Measurements from ENCODE around the gene ZGPAT. TPM values are rescaled to one million over a fixed set of nuclear protein-coding genes. Genes with fewer than 3 reads are reported as not detected.

Gene ZGPAT
- total and polyA plus RNA-seq, 2 of the 13 experiments (the other 11 are each of a cell fraction or from before 2014, with no cell fraction given) = 23.0 to 41.9 TPM

DNA sequence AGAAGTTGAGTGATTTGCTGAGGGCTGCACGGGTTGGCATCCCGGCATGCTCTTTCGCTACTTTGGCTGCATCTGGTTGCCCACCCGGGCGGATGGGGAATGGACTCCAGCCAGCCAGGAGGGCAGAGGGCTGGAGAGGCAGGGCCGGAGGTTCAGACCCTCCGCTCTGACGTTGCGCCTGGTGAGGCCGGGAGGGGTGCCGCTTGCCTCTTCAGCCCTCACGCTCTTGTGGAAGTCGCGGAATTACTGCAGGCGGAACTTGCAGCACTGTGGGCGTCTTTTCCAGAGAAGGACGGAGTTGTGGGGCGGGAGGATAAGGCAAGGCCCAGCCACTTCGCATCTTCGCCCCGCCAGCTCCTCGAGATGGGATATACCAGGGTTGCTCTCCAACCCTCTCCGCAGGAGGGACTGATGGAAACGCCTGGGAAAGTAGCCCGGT is 49.1 kb upstream of the ZGPAT start (continued):
- no peak for TF ChIP-seq ZFP37 (CRISPR knock-in tag; IDR thresholded peaks at IDR 0.05; ENCODE audit: borderline replicate concordance)
- no peak for TF ChIP-seq SMC3 (IDR thresholded peaks at IDR 0.05; ENCODE audit: low read length)
- TF ChIP-seq POGZ (CRISPR knock-in tag; IDR thresholded peaks at IDR 0.05) = no peak; the same call in 1 of the 2 replicates
- no peak for TF ChIP-seq EP300 (IDR thresholded peaks at IDR 0.05; ENCODE audit: low read depth in 2 of 2, low read length in 2 of 2)
- no peak for TF ChIP-seq EP300 (CRISPR knock-in tag; IDR thresholded peaks at IDR 0.05; ENCODE audit: borderline replicate concordance)
- TF ChIP-seq SRSF1 (optimal IDR thresholded peaks at IDR 0.05; ENCODE audit: low read depth, low read length) = peak; percentile 64
- TF ChIP-seq TSC22D2 (CRISPR knock-in tag; IDR thresholded peaks at IDR 0.05; ENCODE audit: borderline replicate concordance) = no peak
- TF ChIP-seq MXD4 (CRISPR knock-in tag; IDR thresholded peaks at IDR 0.05) = no peak
- no peak for TF ChIP-seq SALL2 (CRISPR knock-in tag; IDR thresholded peaks at IDR 0.05)
- TF ChIP-seq, protein P1, sequence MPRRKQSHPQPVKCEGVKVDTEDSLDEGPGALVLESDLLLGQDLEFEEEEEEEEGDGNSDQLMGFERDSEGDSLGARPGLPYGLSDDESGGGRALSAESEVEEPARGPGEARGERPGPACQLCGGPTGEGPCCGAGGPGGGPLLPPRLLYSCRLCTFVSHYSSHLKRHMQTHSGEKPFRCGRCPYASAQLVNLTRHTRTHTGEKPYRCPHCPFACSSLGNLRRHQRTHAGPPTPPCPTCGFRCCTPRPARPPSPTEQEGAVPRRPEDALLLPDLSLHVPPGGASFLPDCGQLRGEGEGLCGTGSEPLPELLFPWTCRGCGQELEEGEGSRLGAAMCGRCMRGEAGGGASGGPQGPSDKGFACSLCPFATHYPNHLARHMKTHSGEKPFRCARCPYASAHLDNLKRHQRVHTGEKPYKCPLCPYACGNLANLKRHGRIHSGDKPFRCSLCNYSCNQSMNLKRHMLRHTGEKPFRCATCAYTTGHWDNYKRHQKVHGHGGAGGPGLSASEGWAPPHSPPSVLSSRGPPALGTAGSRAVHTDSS (CRISPR knock-in tag; conservative IDR thresholded peaks at IDR 0.05) = no peak
- TF ChIP-seq ZXDC (CRISPR knock-in tag; IDR thresholded peaks at IDR 0.05) = peak; percentile 66
- no peak for TF ChIP-seq TFDP1 (CRISPR knock-in tag; IDR thresholded peaks at IDR 0.05; ENCODE audit: borderline replicate concordance)
- peak; percentile 44; the same call in 1 of the 2 replicates for TF ChIP-seq ZNF83 (CRISPR knock-in tag; IDR thresholded peaks at IDR 0.05; ENCODE audit: borderline replicate concordance)
- TF ChIP-seq ZNF501 (CRISPR knock-in tag; IDR thresholded peaks at IDR 0.05) = no peak; the same call in 1 of the 2 replicates
- TF ChIP-seq, protein P2, sequence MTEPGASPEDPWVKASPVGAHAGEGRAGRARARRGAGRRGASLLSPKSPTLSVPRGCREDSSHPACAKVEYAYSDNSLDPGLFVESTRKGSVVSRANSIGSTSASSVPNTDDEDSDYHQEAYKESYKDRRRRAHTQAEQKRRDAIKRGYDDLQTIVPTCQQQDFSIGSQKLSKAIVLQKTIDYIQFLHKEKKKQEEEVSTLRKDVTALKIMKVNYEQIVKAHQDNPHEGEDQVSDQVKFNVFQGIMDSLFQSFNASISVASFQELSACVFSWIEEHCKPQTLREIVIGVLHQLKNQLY (CRISPR knock-in tag; IDR thresholded peaks at IDR 0.05) = no peak
- TF ChIP-seq HNRNPLL (IDR thresholded peaks at IDR 0.05; ENCODE audit: low read depth, low read length, poor library complexity, severe bottlenecking) = no peak
- peak; percentile 36; the same call in 1 of the 2 replicates for TF ChIP-seq ZNF225 (CRISPR knock-in tag; IDR thresholded peaks at IDR 0.05)
- no peak for TF ChIP-seq ZNF331 (CRISPR knock-in tag; IDR thresholded peaks at IDR 0.05)
- no peak for TF ChIP-seq ZNF562 (CRISPR knock-in tag; IDR thresholded peaks at IDR 0.05; ENCODE audit: borderline replicate concordance)
- TF ChIP-seq ZNF10 (CRISPR knock-in tag; IDR thresholded peaks at IDR 0.05; ENCODE audit: borderline replicate concordance, low read depth) = no peak
- no peak for TF ChIP-seq RAD51 (IDR thresholded peaks at IDR 0.05; ENCODE audit: borderline replicate concordance)
- no peak for TF ChIP-seq NBN (conservative IDR thresholded peaks at IDR 0.05)
- no peak for TF ChIP-seq ONECUT2 (CRISPR knock-in tag; IDR thresholded peaks at IDR 0.05)
- TF ChIP-seq ZNF207 (IDR thresholded peaks at IDR 0.05; ENCODE audit: borderline replicate concordance) = no peak
